ENCODE measurements around the gene ATP6V1G2.
"Not testable (repeated sequence)": the region's sequence is repeated elsewhere in the genome, so short reads cannot be mapped to it uniquely, and the experiment has no call there.

The ATP6V1G2 gene

GRCh38 chr6:31546339-31546957, at the start of gene ATP6V1G2:
Gene ATP6V1G2, minus strand, starts transcription at chr6:31546608. Its CDS starts 49 bp downstream, at chr6:31546559.
- in situ Hi-C loops (cut with MboI; ENCODE audit: low sequenced_read_pairs), result no loop called here

GRCh38 chr6:31592396-31592771, 46.0 kb upstream of the ATP6V1G2 start:
- in situ Hi-C loops (cut with MboI; ENCODE audit: low sequenced_read_pairs), result no loop called here

GRCh38 chr6:31590691-31591090, 44.3 kb upstream of the ATP6V1G2 start:
- in situ Hi-C loops (cut with MboI; ENCODE audit: low sequenced_read_pairs), result not testable (repeated sequence)

GRCh38 chr6:31588871-31589650, 42.7 kb upstream of the ATP6V1G2 start:
- in situ Hi-C loops (cut with MboI; ENCODE audit: low sequenced_read_pairs), result no loop called here

GRCh38 chr6:31587791-31588777, 41.7 kb upstream of the ATP6V1G2 start:
- in situ Hi-C loops (cut with MboI; ENCODE audit: low sequenced_read_pairs), result no loop called here

- in situ Hi-C loops (cut with MboI; ENCODE audit: low sequenced_read_pairs), result no loop called here
These were observed 40.3 kb upstream of the ATP6V1G2 start for GRCh38 chr6:31586599-31587281.

GRCh38 chr6:31586008-31586407, 39.6 kb upstream of the ATP6V1G2 start, which contains the start of gene LST1:
Gene LST1, plus strand, starts transcription at chr6:31586277. Its CDS starts 1,023 bp downstream, at chr6:31587300.
- in situ Hi-C loops (cut with MboI; ENCODE audit: low sequenced_read_pairs), result no loop called here

- in situ Hi-C loops (cut with MboI; ENCODE audit: low sequenced_read_pairs), result no loop called here
These were observed 39.1 kb upstream of the ATP6V1G2 start for GRCh38 chr6:31585491-31585890.

GRCh38 chr6:31582230-31582643, 35.8 kb upstream of the ATP6V1G2 start, which contains the start of gene LTB:
Gene LTB, minus strand, starts transcription at chr6:31582424. Its CDS starts 7 bp downstream, at chr6:31582417.
- in situ Hi-C loops (cut with MboI; ENCODE audit: low sequenced_read_pairs), result no loop called here

- in situ Hi-C loops (cut with MboI; ENCODE audit: low sequenced_read_pairs), result no loop called here
These were observed 35.2 kb upstream of the ATP6V1G2 start for GRCh38 chr6:31581434-31582229.

GRCh38 chr6:31580807-31581433, 34.5 kb upstream of the ATP6V1G2 start:
- in situ Hi-C loops (cut with MboI; ENCODE audit: low sequenced_read_pairs), result no loop called here

GRCh38 chr6:31580438-31580740, 34.0 kb upstream of the ATP6V1G2 start:
- in situ Hi-C loops (cut with MboI; ENCODE audit: low sequenced_read_pairs), result no loop called here

- in situ Hi-C loops (cut with MboI; ENCODE audit: low sequenced_read_pairs), result no loop called here
These were observed 33.4 kb upstream of the ATP6V1G2 start for GRCh38 chr6:31579546-31580437.

- in situ Hi-C loops (cut with MboI; ENCODE audit: low sequenced_read_pairs), result no loop called here
These were observed 32.7 kb upstream of the ATP6V1G2 start for GRCh38 chr6:31579119-31579505.

- in situ Hi-C loops (cut with MboI; ENCODE audit: low sequenced_read_pairs), result no loop called here
These were observed 32.0 kb upstream of the ATP6V1G2 start for GRCh38 chr6:31578184-31579118.

GRCh38 chr6:31577579-31577966, 31.2 kb upstream of the ATP6V1G2 start:
- in situ Hi-C loops (cut with MboI; ENCODE audit: low sequenced_read_pairs), result no loop called here

- in situ Hi-C loops (cut with MboI; ENCODE audit: low sequenced_read_pairs), result no loop called here
These were observed 30.6 kb upstream of the ATP6V1G2 start for GRCh38 chr6:31576897-31577578.
